HG03521 (cell line): ENCODE results near the gene PACSIN1.

Experiments
- ATAC-seq: cut with Tn5 transposase; IDR thresholded peaks from one replicate; pipeline ENCODE4 v1.9.1; 2021; ENCODE audit warnings: mild to moderate bottlenecking, moderate library complexity; ENCODE audit not compliant: unreplicated experiment

Gene PACSIN1

DNA sequence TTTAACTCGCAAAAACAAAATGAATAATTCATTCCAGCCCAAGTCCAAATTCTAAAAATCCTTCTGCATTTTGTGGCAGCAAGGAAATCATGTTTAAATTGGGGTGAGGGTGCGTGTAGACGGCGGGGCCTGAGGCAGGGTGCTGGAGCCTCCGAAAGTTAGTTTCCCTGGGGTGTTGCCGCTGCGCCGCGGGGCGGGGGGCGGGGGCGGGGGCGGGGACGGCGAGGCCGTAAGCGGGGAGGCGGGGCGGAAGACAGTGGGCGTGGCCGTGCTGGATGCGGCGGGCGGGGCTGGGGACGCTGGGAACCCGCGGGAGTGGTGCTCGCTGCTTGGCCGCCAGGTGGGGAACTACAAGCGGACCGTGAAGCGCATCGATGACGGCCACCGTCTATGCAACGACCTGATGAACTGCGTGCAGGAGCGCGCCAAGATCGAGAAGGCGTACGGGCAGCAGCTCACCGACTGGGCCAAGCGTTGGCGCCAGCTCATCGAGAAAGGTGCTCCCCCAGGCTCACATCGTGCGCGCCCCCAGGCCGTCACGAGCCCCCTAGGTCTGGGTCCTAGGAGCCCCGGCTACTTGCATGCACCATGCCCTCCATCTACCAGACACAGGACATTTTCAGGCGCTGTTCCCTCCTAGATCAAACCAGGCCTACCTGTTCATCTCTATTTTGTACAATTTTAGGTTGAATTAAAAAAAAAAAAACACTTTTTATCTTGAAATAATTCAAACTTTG, 61.3 kb downstream of the PACSIN1 start:
- peak; percentile 82 for ATAC-seq

GRCh38 chr6:34527751-34528670, 62.1 kb downstream of the PACSIN1 start:
- no peak for ATAC-seq

DNA sequence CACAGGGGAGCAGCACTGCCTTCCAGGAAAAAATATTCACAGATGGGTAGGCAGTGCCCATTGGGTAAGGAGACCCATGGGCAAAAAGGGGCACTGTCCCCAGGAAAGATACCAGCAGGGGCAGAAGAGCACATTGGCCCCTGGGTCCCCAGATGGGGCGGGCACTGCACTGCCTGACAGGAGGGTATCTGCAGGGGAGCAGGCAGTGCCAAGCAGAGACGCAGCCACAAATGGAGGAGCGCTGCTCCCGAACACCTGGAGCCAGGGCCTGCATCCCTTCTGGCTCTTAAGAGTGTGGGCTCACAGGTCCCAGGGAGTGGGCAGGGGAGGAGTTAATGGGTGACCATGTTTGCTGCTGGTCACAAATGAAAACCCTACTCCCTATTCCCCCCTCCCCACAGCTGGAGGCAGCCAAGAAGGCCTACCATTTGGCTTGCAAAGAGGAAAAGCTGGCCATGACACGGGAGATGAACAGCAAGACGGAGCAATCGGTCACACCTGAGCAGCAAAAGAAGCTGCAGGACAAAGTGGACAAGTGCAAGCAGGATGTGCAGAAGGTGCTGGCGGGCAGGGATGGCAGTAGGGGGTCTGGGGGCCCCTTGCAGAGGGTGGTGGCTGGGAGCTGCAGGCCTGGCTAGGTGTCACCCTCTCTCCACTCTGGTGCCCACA, 63.3 kb downstream of the PACSIN1 start:
- no peak for ATAC-seq

DNA sequence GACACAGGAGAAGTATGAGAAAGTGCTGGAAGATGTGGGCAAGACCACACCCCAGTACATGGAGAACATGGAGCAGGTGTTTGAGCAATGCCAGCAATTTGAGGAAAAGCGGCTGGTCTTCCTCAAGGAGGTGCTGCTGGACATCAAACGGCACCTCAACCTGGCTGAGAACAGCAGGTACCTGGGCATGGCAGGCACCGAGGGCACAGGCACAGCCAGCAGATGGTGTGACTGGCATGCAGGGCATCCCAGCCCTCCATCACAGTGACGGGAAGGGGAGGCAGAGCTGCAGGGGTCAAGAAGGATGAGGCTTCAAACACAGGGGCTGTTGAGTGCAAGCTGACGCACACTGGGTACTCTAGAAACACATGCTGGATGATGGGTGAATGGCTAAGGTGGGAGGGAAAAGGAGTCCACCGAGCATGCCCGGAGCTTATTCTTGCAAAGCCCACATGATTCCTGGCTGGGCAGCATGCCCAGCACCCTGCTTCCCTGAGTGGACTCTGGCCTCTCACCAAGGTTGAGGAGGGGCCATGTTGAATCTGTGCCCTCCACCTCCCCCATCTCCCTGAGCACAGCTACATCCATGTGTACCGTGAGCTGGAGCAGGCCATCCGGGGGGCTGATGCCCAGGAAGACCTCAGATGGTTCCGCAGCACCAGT, 63.9 kb downstream of the PACSIN1 start:
- ATAC-seq: no peak

- ATAC-seq: no peak
Observed at GRCh38 chr6:34530753-34531365, 65.0 kb downstream of the PACSIN1 start.

- no peak for ATAC-seq
Observed at GRCh38 chr6:34531580-34532201, 65.8 kb downstream of the PACSIN1 start.

DNA sequence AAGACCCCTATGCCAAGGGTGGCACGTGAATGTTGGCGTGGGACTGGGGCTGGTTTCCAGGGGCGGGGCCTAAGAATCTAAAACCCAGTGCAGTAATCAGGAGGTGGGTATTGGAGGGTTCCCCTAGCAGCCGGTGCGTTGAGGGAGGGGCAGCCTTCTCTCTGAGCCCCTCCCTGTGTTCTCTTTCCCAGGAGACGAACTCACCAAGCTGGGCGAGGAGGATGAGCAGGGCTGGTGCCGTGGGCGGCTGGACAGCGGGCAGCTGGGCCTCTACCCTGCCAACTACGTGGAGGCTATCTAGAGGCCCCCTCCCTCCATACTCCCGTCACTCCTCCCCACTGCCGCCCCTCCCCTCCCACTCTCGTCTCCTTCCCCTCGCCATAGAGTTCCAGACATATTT, 66.4 kb downstream of the PACSIN1 start:
- no peak for ATAC-seq

DNA sequence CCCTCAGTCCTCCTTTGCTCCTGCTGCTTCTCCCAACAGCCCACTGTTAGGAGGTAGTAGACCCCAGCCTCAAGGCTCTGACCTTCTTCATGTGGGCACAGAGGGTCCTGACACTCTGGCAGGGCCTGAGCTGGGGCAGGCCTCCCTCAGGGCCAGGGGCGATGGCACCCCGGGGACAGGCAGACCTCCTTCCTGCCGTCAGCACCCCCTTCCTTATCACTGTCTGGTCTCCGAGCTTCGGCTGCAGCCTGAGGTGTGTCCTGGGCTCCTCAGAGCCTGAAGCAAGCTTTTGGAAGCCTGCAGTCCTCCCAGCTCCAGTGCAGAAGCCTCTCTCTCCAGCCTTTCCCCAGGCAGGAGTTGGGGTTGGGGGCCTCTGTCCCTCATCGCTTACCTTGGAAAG, 68.3 kb downstream of the PACSIN1 start:
- ATAC-seq: no peak

GRCh38 chr6:34534656-34535055, 68.8 kb downstream of the PACSIN1 start:
- ATAC-seq: no peak

DNA sequence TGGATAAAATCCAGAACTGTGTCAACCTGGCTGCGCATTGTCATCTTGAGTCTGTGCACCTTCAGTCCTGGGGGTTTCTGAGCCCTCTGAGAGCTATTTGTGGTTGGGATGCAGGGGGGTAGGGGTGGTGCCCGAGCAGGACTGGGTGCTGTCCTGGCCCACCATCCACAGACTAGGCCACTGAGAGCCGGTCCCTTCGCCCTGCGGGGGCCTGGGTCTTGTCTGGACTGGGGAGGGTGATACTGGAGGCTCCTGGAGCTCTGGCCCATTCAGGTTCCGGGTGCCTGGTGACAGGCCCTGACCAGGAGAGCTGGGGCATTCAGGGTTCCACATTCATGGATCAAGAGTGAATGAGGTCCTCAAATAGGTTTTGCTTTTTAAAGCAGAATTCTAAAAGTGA, 69.3 kb downstream of the PACSIN1 start:
- no peak for ATAC-seq

GRCh38 chr6:34535646-34536045, 69.8 kb downstream of the PACSIN1 start:
- ATAC-seq: no peak

DNA sequence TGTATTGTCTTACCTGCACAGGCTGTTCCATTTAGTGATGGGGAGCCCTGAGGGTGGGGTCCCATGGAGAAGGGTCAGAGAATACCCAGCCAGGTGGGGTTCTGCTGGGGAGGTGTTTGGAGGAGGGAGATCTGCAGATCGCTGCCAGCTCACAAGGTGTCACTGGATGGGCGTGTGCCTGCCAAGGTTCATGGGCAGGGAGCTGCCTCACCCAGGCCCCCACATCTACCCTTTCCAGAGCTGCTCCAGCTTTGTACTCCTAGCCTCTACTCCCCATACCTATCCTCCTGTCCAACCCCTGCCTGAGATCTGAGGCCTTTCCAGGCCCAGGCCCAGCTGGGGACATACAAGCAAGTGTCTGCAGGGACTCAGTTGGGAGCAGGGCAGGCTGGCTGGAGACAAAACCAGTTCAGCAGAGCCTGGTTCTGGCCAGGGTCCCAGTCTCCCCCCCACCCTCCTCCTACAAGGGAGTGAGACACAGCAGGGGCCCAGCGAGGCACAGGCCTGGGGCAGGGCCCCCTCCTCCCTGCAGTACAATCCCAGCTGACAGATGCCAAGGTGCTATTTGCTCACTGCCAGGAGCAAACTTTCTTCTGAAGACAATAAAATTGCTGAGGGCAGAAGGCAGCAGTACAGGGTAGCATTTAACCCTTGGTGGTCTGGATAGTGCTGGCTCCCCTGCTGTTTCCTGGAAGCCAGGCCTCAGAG, 70.5 kb downstream of the PACSIN1 start:
- ATAC-seq: no peak

- ATAC-seq: no peak
Observed at GRCh38 chr6:34536959-34537848, 71.3 kb downstream of the PACSIN1 start.

DNA sequence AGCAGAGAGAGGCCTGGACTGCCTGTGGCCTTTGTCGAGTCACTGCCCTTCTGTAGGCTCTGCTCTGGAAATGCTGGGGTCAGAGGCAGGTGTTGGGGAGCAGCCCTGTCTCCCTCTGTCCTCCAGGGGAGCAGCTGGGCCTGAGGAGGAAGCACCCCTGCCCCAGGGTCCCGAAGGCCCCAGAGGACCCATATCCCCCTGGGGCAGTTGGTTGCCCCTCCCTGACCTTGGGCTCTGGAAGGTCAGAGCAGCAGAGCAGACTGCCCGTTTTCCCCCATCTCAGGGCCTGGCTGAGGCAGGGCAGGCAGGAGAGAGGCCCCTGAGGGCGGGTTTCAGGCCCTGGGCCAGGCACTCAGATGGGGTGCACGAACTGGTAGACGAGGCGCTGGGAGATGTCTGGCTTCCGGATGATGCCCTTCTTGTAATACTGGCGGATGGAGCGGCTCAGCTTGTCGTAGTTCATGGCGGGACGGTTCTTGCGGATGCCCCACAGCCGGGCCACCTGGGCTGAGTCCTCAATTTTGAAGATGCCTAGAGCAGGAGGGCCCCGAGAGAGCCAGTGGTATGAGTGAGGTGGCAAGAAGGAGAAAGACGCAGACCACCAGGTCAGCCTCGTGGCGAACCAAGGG, 72.2 kb downstream of the PACSIN1 start:
- no peak for ATAC-seq

DNA sequence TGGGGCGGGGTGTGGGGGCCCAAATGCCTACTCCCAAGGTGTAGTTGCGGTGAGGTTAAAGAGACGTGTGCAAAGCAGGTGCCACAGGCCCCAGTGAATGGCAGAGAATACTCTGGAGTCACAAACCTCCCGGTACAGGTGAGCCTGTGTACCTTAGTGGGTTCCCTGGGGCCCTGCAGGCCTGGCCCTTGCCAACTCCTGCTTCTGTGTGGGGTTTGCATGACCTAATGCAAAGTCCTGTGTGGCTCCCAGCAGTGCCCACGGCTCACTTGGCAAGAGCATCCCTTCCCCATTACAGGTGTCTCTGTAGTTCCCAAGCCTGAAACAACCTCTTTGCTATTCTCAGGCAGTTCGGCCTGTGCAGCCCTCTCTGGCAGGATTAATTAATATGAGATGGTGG, 72.7 kb downstream of the PACSIN1 start:
- ATAC-seq: no peak

GRCh38 chr6:34539181-34539580, 73.3 kb downstream of the PACSIN1 start:
- no peak for ATAC-seq

GRCh38 chr6:34540222-34540621, 74.3 kb downstream of the PACSIN1 start:
- ATAC-seq: no peak

DNA sequence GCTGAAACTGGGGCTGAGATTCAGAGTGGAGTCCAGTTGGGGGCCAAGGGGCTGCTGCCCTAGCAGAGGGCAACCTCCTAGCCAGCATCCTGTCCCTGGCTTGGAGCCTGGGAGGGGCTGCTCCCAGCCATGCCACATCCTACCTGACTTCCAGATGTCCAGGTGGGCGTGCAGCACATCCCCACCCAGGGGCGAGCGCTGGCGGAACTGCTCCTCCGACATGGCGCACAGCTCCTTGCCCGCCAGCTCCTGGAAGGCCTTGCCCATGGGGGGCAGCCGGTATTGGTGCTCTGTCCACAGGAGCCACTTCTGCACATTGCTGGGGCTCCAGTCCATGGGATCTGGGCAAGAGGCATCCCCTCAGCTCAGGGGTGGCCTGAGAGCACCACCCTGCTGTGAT, 75.0 kb downstream of the PACSIN1 start:
- ATAC-seq: no peak
